ENCODE measurements around the gene CNN2. TPM values are rescaled to one million over a fixed set of nuclear protein-coding genes. Genes with fewer than 3 reads are reported as not detected.

Gene CNN2
- total and polyA plus RNA-seq, 2 of the 4 experiments (the other 2 are of a cell fraction) = 272 to 395 TPM

DNA sequence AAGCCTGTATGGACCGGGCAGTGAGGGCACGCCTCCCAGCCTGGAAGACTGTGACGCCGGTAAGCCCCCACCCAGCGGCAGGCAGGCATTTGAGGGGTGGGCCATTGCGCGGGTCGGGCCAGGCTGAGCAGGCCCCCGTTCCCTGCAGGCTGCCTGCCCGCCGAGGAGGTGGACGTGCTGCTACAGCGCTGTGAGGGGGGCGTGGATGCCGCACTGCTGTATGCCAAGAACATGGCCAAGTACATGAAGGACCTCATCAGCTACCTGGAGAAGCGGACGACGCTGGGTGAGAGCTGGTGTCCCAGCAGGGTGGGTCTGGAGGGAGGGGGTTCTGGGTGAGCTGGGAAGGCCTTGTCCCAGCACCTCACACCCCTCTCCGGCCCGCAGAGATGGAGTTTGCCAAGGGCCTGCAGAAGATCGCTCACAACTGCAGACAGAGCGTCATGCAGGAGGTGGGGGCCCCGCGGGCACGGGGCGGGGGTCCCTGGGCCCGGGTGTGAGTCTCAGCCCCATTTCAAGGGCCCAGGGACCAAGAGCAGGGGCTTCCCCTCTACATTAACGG, 47.6 kb downstream of the CNN2 start:
- peaks cover 2% of the 10 kb centered on the region; the same call in 1 of the 2 replicates for H3K9me3 ChIP-seq (ENCODE audit: control insufficient read depth, insufficient read depth, low read length)
- H3K9me1 ChIP-seq (ENCODE audit: insufficient read depth, low read length) = no peaks in the 10 kb centered on the region
- no peak overlapping the region for H3K4me2 ChIP-seq (ENCODE audit: low read depth, low read length)
- no peak overlapping the region for H4K91ac ChIP-seq (ENCODE audit: insufficient read depth, low read depth, low read length)
- BruUV-seq (replicated peaks) = no TSS peak
- H3K79me1 ChIP-seq (ENCODE audit: low read depth in 1 of 2, low read length in 2 of 2) = no peaks in the 10 kb centered on the region
- WGBS, 2 experiments (ENCODE audit: extremely low coverage in 2 of 2, insufficient read length in 1 of 2) = 91% methylated on average over 10 of the region's 28 CpGs; no CpG with 5 or more reads in 1 of the 2 experiments
- H2BK20ac ChIP-seq (ENCODE audit: low read depth, low read length) = no peak overlapping the region
- H4K20me1 ChIP-seq (ENCODE audit: insufficient read depth, low read length) = no peaks in the 10 kb centered on the region; the same call in 1 of the 2 replicates
- TF ChIP-seq, protein P1, sequence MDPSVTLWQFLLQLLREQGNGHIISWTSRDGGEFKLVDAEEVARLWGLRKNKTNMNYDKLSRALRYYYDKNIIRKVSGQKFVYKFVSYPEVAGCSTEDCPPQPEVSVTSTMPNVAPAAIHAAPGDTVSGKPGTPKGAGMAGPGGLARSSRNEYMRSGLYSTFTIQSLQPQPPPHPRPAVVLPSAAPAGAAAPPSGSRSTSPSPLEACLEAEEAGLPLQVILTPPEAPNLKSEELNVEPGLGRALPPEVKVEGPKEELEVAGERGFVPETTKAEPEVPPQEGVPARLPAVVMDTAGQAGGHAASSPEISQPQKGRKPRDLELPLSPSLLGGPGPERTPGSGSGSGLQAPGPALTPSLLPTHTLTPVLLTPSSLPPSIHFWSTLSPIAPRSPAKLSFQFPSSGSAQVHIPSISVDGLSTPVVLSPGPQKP (IDR thresholded peaks at IDR 0.05; ENCODE audit: borderline replicate concordance, low read depth, low read length) = no peak
- TF ChIP-seq MXI1 (IDR thresholded peaks at IDR 0.05; ENCODE audit: borderline replicate concordance, low read depth, low read length) = no peak
- TF ChIP-seq MAFK (IDR thresholded peaks at IDR 0.05; ENCODE audit: low read depth, low read length) = no peak
- intact Hi-C loops (cut with micrococcal nuclease) = no loop called here
- no peak overlapping the region for H2AK5ac ChIP-seq (ENCODE audit: low read depth, low read length)
- H4K8ac ChIP-seq (ENCODE audit: low read depth in 2 of 2, low read length in 2 of 2) = no peak overlapping the region
- no peak overlapping the region for H3K14ac ChIP-seq (replicated peaks; ENCODE audit: low read depth, low read length)
- no peak overlapping the region for H2AFZ ChIP-seq (replicated peaks; ENCODE audit: low read length, poor library complexity)
- no peak overlapping the region for H4K5ac ChIP-seq (ENCODE audit: low read depth, low read length)
- H2BK5ac ChIP-seq (ENCODE audit: low read depth, low read length, poor library complexity, severe bottlenecking) = no peak overlapping the region
- ATAC-seq (ENCODE audit: low read depth) = no peak
- no peak overlapping the region for H3K4ac ChIP-seq (ENCODE audit: low read depth, low read length)
- H3K27ac ChIP-seq (ENCODE audit: insufficient read depth, low read length) = no peak overlapping the region
- ChIA-PET POLR2A (ENCODE audit: unreplicated experiment) (no interaction called here), CTCF (no interaction called here)
- in situ Hi-C loops (cut with MboI; ENCODE audit: low sequenced_read_pairs) = no loop called here
- no peak overlapping the region for H3K9ac ChIP-seq (ENCODE audit: low read depth, low read length)
- H2BK120ac ChIP-seq (ENCODE audit: low read depth, low read length) = no peak overlapping the region
- no peak overlapping the region for H3K18ac ChIP-seq (ENCODE audit: low read depth, low read length)
- no peak overlapping the region for H2BK15ac ChIP-seq (ENCODE audit: low read depth, low read length)
- no peak overlapping the region for H2AK9ac ChIP-seq (replicated peaks; ENCODE audit: low read depth, low read length, poor library complexity)
- dilution Hi-C loops (cut with HindIII; ENCODE audit: low sequenced_read_pairs, unreplicated experiment) = no loop called here
- H3K4me1 ChIP-seq (ENCODE audit: control insufficient read depth, insufficient read depth, low read length) = no peaks in the 10 kb centered on the region
- peaks cover 27% of the 10 kb centered on the region for H3K27me3 ChIP-seq (ENCODE audit: control insufficient read depth, insufficient read depth, low read length)
- H3K23ac ChIP-seq (ENCODE audit: low read depth, low read length) = no peak overlapping the region
- H3K36me3 ChIP-seq (ENCODE audit: control insufficient read depth, insufficient read depth, low read length) = no peaks in the 10 kb centered on the region
- no peak overlapping the region for H3K4me3 ChIP-seq (ENCODE audit: insufficient read depth, low read depth, low read length)
- DNase-seq = no peak
- no peak overlapping the region for H3K56ac ChIP-seq (ENCODE audit: extremely low read depth, insufficient read depth, low read length)
